GM18861 (cell line): ENCODE data around the gene SIDT2.
"Not testable (repeated sequence)": the region's sequence is repeated elsewhere in the genome, so short reads cannot be mapped to it uniquely, and the experiment has no call there.

Experiments
- ATAC-seq: cut with Tn5 transposase; IDR thresholded peaks from one replicate; pipeline ENCODE4 v1.9.1; 2021; ENCODE audit not compliant: unreplicated experiment

SIDT2 gene

DNA sequence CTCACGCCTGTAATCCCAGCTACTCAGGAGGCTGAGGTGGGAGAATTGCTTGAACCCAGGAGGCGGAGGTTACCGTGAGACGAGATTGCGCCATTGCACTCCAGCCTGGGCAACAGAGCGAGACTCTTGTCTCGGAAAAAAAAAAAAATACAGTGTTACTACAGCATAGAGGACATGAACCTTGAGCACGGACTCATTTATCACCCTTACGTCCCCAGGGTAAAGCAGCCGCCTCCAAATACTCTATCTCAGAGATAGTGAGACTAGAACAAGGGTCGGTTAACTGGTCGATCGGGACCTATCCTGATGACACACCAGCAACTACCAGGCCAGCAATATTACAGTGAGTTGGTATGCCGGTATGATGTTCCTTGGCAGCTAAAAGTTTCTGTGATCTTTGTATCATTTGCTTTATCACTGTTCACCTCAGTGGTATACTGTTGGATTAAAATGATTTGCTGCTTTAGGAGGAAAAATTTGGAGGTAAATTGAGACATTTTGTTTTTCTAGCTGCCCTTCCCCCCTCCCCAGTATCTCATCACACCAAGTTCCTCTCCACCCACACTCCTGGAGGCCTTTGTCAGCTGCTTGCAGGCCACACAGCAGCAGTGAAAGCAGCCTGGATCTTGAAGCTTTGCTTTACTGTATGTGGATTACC lies 7.0 kb upstream of the SIDT2 start:
- no peak for ATAC-seq

DNA sequence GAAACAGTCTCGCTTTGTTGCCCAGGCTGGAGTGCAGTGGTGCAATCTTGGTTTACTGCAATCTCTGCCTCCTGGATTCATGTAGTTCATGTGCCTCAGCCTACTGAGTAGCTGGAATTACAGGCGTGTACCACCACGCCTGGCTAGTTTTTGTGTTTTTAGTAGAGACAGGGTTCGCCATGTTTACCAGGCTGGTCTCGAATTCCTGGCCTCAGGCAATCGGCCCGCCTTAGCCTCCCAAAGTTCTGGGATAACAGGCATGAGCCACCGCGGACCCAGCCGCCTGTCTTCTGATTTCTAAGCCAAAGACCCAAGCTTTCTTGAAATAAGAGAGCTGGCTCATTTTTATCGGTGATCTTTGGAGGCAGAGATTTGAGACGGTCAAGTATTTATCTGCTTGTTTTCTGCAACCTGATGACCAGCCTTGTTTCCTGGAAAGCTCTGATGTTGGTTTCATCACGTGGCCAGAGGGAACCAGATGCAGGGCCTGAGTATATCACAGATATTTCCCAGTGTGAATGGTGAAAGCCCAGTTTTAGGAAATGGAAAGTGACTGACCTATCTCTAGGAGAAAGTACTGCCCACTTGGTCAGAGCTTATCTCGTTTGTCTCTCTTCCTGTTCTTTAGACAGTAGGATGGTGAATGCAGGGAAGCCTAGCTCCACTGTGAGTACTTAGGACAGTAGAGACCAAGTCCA lies 5.7 kb upstream of the SIDT2 start:
- ATAC-seq, result no peak

GRCh38 chr11:117175104-117175503 lies 3.4 kb upstream of the SIDT2 start:
- ATAC-seq, result no peak

DNA sequence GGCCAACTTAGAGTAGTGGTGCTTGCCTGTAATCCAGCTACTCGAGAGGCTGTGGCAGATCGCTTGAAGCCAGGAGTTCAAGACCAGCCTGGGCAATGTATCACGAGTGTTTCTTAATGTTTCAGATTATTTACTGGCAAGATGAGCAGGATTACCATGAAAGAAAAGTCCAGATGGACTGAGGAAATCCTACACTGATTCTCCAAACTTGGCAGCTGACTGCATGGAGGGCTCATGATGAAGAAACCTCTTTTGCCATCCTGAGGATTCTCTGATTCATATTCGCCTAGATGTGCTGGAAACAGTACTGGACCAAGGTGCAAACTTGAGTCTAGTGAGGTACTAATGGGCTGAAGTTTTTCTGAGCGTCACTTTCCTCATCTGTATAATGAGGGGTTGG lies 2.8 kb upstream of the SIDT2 start:
- no peak for ATAC-seq

- no peak for ATAC-seq
Measured at GRCh38 chr11:117176186-117176585, 2.4 kb upstream of the SIDT2 start.

DNA sequence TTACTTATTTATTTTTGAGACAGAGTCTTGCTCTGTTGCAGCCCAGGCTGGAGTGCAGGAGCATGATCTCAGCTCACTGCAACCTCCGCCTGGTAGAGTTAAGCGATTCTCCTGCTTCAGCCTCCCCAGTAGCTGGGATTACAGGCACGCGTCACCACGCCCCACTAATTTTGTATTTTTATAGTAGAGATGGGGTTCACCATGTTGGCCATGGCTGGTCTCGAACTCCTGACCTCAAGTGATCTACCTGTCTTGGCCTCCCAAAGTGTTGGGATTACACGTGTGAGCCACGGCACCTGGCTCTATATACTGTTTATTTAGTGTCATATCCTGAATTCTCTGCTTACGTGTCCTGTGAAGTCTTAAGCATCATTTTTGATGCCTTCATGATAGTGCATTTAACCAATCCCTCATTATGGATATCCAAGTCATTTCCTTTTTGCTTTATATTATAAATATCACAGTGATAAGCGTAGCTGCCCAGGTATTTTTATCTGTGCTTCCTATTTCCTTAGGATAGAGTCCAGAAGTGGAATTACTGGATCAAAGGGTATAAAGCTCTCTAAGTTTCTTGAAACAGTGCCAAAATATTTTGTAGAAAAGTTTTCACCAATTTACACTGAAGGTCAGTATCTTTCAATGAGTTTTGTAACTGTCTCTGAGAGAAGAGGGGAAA lies 871 bp upstream of the SIDT2 start:
- ATAC-seq, result no peak

- ATAC-seq, result peak; percentile 1
Measured at GRCh38 chr11:117179048-117179999, 781 bp downstream of the SIDT2 start.

DNA sequence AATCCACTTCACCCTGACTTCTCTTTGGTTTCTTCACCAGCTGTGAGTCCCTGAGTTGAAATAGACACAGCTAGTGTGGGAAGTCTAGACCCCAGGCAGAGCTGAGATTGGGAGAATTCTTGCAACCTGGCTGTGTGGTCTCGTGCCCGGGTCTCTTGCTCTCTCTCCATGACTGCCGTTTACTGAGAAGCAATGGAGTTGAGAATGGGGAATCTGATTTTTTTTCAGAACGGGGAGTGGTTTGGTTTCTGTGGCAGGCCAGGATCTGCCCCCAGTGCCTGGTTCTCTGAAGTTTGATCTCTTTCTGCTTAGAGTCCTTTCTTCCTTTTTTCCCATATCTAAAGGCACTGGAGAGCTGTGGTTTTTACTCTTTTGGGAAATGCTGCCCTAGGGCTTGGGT lies 1.5 kb downstream of the SIDT2 start:
- ATAC-seq, result no peak

DNA sequence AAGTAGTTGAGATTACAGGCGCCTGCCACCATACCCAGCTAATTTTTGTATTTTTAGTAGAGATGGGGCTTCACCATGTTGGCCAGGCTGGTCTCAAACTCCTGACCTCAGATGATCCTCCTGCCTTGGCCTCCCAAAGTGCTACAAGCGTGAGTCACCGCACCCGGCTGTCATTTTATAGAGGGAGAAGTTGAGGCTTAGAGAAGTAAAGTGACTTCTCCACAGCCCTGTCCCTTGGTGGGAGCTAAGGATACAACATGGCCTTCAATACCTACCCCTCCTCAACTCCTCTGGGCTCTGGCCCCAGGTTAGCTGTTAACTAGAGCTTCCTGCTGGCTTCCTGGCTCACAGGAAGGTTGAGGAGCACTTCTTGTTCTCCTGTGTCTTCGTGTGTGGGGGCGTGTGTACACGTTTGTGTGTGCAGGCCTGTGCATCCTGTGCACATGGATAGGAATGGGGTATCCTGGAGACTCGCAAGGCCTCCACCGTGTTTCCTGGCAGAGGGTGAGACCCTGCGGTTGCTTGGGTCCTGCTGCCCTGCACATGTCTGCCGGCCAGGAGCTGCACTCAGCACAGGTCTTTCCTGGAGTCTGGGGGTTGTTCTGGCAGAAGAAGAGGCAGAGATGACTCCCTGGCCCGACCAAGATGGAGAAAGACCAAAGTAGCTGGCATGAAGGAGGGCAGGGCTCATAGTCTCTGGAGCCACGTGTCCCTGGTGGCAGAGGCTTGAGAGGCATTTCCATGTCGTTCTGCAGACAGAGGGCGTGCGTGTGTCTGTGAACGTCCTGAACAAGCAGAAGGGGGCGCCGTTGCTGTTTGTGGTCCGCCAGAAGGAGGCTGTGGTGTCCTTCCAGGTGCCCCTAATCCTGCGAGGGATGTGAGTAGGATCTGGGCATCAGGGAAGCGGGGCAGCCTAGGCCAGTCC lies 2.4 kb downstream of the SIDT2 start:
- ATAC-seq, result no peak

GRCh38 chr11:117181586-117182550 lies 3.3 kb downstream of the SIDT2 start:
- ATAC-seq, result no peak

- ATAC-seq, result no peak
Measured at GRCh38 chr11:117182551-117182935, 4.0 kb downstream of the SIDT2 start.

DNA sequence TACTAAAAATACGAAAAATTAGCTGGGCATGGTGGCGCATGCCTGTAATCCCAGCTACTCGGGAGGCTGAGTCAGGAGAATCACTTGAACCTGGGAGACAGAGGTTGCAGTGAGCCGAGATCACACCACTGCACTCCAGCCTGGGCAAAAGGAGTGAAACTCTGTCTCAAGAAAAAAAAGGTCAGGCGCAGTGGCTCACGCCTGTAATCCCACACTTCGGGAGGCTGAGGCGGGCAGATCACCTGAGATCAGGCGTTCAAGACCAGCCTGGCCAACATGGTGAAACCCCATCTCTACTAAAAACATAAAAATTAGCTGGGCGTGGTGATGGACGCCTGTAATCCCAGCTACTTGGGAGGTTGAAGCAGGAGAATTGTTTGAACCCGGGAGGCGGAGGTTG lies 4.6 kb downstream of the SIDT2 start:
- not testable (repeated sequence) for ATAC-seq

GRCh38 chr11:117183724-117184349 lies 5.3 kb downstream of the SIDT2 start:
- no peak for ATAC-seq

GRCh38 chr11:117185736-117186430 lies 7.3 kb downstream of the SIDT2 start:
- ATAC-seq, result no peak

GRCh38 chr11:117186431-117186761 lies 7.9 kb downstream of the SIDT2 start:
- ATAC-seq, result no peak

GRCh38 chr11:117187007-117187406 lies 8.5 kb downstream of the SIDT2 start:
- no peak for ATAC-seq

DNA sequence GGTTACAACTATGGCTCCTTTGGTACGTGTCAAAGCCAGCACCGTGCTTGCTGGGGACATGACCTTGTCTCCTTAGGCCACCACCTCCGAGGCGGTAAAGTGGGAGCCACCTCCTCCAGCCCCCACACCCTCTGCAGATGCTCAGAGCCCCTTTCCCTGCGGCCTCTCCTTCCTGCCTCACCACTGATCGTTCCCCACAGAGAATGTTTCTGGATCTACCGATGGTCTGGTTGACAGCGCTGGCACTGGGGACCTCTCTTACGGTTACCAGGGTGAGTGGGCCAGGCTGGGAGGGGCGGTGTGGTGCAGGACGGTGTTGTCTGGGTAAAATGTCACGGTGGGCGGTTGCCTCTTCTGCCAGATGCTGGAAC lies 8.9 kb downstream of the SIDT2 start:
- no peak for ATAC-seq
